GM19043 (cell line): ENCODE data around the gene NUBP2.

ENCODE experiments used
- ATAC-seq: cut with Tn5 transposase; IDR thresholded peaks from one replicate; pipeline ENCODE4 v1.9.1; 2021; ENCODE audit warnings: low read depth; ENCODE audit not compliant: unreplicated experiment

Gene NUBP2, protein sequence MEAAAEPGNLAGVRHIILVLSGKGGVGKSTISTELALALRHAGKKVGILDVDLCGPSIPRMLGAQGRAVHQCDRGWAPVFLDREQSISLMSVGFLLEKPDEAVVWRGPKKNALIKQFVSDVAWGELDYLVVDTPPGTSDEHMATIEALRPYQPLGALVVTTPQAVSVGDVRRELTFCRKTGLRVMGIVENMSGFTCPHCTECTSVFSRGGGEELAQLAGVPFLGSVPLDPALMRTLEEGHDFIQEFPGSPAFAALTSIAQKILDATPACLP

DNA sequence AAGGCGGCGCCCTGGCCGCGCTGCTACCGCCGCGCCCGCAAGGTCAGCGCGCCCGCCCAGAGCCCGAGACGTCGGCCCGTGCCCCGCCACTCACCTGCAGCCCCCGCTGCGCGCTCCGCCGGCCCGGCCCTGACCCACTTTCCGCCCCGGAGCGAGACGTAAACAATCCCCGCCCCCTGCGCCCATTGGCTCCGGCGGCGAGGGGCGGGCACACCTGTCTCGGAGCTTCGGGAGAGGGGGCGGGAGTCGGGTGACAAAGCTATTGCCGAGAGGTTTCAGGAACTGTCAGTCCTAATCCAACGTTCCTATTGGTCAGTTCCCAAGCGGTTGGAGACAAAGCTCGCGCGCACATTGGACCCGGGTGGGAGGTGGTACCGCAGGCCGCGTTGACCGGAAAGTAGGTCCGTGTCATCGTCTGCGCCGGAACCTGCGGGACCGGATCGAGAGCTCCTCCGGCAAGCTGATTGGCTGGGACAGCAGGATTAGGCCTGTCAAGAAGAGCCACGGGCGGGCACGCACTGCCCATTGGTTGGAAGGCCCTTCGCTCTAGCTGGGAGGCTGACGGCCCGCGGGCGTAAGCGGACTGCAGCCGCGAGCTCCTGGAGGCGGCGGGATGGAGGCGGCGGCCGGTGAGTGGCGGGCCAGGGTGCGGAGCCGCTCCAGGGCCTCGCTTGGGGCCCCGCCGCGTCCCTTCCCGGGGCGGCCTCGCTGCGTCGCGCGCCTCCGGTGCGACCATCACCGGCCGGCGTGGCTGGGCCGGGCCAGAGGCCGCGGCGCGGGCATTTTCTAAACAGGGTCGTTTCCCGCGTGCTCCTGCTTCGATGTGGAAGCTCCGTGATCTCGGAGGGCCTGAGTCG is at the start of gene NUBP2, which contains the start of gene SPSB3:
Gene NUBP2 (plus strand): TSS at position 553 of the 857 bp plus-strand sequence. CDS start 61 bp downstream, at position 614.
Gene SPSB3 (minus strand): TSS at position 164 of the 857 bp plus-strand sequence. CDS start 1,088 bp downstream, outside the sequence.
- peak; percentile 87 for ATAC-seq

DNA sequence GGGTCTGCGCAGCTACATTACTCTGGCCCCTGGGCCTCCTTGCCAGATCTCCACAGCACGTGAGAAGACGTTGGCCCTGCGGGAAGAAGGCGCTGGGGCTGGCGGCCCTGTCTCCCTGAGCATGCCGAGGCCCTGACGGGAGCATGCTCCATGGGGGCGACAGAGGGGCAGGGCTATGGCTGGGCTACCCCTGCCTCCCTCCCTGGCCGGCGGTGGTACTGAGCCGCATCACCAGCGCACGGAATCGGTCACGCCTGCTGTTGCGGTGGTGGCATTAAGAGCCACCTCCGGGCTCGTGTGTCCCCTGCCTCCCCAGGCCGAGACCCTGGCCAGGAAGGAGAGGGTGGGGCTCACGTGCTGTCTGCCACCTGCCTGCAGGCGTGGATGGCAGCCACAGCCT is 48.6 kb upstream of the NUBP2 start:
- ATAC-seq: no peak

DNA sequence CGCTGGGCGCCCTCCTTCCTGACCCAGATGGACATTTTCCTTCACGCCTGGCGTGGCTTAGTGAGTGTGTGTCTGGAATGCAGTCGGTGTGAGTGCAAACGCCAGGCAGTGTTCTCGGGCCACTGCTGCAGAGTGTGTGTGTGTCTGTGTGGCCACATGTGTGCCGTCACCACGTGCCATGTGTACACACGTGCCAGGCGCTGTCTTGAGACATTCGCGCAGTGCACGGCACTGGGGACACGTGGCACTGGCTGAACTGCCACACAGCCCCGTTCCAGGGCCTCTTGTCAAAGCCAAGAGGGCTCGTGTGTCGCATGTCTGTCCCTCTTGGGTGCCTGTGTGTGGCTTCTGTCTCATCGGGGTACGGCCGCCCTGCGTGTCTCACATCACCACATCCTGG is 47.9 kb upstream of the NUBP2 start:
- no peak for ATAC-seq

DNA sequence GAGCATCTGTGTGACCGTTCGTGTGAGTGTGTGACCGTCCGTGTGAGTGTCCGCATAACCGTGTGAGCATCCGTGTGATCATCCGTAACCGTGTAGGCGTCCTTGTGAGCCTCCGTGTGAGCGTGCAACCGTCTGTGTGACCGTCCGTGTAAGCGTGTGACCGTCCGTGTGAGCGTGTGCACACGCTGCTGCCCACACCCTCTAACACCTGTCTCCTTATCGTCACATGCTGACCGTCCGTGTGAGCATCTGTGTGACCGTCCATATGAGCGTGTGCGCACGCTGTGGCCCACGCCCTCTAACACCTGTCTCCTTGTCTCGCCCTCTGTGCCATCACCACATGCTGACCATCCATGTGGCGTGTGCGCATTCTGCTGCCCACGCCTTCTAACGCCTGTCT is 42.5 kb upstream of the NUBP2 start:
- ATAC-seq: no peak

DNA sequence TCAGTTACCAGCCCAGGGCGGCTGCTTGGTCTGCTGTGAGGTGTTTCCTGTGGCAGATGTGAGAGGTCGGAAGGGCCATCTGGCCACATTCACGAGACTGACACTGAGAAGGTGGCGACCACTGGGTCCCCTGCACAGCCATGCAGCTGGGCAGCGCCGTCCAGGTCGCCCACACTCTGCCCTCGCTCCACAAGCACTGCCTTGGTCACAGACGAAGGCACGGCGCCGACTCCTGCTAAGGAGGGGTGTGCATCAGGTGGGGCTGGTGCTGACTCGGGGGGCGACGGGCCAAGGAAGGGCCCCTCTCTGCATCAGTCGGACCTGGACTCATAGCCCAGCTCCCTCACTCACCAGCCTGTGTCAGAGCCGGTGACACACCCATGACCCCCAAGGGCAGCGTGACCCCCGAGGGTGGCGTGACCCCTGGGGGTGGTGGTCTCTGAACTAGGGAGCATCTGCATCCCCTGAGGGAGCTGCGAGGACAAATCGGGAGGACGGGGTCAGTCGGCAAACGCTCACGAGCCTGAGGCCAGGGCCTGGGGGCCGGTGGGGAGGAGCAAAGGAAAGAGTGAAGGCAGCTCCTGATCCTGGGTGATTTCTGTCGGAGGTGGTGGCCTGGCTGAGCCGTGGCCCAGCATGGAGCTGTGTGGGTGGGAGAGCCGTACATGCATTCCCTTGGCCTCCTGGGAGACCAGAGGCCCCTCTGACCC is 41.8 kb upstream of the NUBP2 start:
- no peak for ATAC-seq

DNA sequence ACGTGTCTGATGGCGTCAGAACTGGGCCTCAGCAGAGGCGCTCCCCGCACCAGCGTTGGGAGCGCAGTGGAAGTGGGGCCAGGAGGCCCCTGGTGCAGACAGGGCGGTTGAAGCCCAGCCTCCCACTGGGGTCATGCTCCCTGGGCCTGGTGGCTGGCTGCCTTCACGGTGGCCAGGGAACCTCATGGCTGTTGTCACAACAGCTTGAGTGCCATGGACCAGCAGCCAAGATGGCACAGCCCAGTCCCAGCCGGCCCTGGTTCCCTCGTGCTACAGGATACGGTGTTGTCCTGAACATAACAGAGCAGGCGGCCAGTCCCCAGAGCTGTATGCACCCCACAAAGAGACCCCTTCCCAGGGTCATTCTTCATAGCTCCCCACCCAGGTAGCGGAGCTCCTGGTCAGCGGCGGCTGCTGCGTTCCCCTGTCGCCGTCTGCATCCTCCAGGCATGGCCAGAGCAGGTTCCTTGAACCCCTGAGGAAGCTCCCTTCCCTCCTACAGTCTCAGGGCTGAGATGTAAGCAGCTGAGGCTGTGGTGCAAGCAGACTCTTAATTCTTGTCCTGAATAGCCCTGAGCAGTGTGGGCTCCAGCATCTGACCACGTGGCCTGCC is 41.1 kb upstream of the NUBP2 start:
- no peak for ATAC-seq

DNA sequence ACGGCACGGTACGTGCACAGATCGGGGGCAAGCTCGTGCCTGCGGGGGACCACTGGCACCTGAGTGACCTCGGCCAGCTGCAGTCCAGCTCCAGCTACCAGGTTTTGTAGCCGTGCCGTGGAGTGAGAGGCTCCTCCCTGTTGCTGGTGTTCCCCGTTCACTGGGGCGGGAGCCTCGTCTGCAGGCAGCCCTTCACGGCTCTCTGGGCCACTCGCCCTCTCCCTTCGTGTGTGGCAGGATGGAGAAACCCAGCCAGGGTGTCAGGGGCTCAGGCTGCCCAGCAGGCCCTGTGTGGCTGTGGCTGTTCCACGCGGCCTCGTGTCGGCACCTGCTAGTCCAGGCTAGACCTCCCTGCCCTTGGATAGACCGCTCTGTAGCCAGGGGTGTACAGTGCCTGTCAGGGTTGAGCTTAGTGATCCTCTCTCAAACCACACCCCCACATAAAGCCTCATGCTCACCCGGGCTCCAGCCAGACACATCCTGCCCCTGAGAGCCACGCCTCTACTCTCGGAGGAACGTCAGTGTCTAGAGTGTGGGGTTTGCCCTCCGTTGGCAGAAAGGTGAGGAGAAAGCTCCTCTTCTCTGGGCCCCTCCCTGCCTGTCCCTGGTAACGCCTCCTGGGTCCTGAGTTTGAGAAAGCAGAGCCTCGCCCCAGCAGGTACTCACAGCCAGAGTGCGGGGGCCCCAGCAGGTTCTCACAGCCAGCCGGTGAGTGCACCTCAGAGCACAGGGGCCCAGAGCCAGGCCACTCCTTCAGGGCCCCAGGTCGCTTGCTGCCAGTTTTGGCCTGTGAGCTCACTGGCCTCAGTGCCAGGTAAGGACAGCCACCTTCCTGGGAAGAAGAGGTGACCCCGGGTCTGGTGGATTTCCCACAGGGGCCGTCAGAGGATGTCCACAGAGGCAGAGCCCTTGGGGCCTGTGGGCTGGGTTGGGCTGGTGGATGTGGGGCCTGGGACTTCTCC is 39.1 kb upstream of the NUBP2 start:
- no peak for ATAC-seq

DNA sequence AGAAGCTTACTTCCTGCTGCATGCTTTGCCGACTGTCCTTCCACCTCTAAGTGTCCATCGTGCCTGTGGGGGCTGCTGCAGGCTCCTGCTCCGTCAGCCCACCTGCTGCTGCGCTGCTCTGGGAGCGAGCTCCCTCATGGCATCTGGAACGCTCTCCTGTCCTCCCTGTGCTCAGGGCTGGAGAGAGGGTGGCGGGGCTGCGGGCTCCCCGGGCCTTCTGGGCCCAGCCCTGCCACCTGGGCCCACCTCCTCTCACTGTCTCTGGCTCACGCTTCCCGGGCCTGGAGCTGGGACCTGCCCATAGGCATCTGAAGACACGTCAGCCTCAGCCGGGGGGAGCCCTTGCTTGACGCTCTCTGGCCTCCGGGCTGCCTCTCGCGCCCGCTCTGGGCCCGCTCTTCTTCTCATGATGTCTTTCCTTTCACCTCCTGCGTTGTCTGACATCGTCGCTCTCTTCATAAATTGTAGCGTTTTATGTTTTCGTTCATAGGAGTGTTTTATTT is 38.4 kb upstream of the NUBP2 start:
- no peak for ATAC-seq

DNA sequence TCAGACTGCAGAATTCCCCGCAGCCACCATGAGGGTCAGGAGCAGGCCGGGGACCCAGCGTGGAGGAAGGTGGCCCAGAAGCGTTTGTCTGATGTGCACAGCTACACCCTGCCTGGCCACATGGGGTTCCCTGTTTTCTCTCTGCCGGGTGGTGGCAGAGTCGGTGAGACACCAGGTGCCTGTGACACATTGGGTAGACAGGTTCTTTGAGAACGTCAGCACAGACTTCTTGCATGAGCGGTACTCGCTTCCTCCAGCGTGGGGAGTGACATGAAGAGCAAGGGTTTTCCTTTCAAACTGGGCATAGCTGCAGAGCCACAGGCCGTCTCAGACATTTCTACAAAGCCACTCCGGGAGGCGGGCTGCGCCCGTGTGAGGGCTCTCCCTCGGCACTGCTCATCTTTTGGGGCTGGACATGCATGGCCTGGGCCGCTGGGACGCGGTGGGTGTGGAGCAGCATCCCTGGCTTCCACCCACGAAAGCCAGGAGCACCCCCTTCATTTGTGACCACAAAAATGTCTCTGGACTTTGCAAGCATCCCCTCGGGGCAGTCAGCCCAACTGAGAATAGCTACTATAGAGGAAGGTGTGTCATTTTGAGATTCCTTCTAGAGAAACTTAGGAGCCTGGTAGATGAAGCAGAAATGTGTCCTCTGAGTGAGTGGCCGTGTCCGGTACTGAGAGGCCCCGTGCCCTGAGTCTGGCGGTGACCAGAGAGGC is 37.4 kb upstream of the NUBP2 start:
- no peak for ATAC-seq

DNA sequence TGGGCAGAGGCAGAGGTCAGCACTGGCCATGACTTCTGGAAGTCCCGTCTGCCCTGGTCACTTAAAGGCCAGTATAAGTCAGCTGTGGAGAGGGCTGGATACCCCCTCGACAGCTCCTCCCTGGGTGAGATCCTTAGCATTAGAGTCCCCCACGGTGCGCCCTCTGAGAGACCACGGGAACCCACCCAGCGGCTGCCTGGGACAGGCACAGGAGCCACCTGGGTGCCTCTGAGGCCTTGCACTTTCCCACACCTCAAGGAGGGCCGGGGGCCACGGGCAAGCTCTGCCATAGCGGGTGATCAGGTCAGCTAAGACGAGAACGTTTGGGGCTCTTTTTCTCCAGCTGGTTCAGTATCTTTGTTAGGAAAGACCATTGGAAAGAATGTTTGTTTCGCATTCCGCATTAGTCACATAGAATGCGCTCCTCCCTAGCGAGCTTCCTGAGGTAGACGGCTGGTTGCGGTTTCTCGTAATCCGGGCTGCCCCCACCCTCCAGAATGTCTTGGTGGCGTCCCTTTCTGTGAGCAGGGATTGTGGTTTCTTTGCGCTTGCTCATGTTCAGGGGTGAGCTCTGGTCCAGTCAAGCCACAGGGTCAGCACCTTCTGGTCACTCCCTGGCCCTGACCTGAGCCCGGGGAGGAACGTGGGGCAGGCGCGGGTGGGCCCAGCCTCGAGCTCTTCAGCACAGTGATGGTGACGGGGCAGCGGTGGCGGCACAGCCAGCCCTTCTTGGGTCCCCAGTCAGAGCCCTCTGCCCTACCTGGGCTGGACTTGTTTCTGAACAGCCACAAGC is 36.7 kb upstream of the NUBP2 start:
- ATAC-seq: no peak

DNA sequence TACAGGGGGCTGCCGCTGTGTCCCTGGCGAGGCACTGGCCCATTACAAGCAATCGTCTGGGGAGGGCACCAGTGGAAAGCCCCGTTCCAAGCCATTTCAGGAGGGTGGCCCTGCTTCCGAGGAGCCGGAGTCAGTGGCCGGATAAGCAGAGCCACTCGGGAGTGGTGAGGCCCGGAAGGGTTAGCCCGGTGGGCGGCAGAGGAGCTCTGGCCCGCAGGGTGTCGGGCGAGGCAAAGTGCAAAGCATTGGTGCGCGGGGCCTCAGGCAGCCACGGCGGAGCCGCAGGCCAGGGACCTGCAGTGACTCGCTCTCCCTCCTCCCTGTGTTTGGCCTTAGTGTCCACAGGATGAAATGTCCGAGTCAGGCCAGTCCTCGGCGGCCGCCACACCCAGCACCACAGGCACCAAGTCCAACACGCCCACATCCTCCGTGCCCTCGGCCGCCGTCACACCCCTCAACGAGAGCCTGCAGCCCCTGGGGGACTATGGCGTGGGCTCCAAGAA is 36.0 kb upstream of the NUBP2 start:
- ATAC-seq: no peak

DNA sequence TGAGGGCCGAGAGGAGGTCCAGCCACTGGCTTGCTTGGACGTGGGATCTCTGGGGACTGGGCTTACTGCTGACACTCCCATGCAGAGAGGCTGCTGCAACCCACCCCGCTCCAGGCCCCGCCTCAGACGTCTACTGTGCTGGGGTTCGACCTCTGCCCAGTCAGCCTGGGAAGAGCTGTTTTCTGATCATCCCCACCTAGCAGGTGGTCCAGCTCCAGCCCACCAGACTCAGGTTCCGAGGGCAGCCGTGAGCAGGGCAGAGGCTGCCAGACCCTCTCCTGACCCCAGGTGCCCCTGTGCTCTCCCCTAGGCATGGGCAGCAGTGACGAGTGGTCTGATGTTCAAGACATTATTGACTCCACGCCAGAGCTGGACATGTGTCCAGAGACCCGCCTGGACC is 34.8 kb upstream of the NUBP2 start:
- no peak for ATAC-seq

DNA sequence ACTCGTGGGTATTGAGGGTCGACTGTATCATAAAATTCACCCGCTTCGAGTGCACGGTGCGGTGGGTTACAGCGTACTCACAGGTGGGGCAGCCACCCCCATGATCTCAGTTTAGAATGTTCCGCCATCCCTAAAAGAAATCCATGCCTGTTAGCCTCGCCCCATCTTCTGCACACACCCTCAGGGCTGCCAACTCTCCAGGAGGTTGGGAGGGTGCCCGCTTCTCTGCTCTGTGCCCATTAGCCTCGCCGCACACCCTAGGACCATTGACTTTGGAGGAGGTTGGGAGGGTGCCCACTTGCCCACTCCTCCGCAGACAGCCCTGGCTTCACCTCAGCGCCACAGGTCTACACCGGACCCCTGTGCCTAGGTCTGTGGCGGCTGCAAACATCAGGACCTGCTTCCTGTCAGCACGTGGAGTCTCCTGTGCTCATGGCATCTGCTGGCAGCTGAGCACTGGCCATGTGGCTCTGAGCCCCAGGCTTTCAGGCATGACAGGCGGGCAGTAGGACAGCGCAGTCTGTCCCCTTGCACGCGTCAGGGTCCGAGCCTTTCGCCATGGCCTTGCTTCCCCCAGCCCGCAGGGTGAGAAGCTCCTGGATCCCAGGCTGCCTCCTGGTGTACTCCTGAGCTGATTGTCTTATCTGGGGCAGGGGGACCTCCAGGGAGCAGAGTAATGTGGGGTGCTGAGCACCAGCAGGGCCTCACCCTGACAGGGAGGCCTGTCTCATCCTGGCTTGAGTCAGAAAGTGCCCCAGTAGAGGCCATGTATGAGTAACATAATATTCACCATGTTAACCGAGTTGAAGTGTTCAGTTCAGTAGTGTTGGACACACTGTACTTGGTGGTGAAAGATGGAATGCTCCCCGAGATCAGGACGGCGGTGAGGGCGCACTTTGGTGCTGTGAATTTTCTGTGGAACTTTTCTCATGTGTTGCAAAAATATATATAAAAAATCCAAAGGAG is 33.3 kb upstream of the NUBP2 start:
- no peak for ATAC-seq

DNA sequence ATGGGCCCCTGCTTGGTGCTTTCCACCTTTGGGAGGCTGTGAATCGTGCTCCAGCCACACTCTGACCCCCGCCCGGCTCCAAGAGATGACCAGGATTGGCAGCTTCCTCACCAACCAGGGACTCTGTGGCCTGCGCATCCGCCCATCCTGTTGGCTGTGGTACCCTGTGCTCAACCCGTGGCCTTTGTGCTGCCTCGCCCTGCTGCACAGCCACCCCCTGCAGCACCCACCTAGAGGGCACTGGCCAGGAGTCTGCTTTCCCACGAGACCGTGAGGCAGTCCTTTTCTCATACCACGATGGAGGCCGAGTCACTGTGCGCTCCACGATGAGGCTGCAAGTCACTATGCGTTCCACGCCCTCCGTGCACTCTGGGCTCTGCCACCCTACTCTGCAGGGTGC is 30.8 kb upstream of the NUBP2 start:
- ATAC-seq: no peak

DNA sequence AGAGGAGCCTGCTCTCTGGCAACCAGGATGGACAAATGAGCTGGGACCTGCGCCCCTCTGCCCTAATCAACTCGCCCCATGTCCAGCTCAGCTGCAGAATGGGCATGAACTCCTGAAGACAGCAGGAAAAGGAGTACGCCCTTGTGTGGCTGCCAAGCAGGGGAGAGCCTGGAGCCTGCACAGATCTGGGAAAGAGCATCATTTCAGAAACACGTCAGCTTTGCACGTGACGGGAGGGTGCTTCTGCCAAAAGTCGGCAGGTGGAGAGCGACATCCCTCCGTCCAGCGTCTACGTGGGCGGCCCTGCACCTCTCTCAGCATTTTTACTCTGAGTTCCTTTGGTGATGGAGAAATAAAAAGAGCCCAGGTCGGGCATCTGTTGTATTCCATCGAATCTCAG is 29.9 kb upstream of the NUBP2 start:
- no peak for ATAC-seq

DNA sequence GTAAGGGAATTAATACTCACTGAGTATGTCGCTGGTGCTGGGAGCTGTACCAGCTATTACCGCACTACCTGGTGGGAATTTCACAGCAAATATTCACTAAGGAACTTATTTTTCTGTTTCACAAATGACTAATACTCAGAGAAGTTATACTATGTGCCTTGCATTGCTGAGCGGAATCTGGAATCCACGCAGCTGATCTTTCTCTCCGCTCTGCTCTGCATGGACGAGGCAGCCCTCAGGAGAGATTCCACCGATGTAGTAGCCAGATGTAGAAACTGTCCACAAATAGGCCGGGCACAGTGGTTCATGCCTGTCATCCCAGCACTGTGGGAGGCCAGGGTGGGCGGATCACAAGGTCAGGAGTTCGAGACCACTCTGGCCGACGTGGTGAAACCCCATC is 28.6 kb upstream of the NUBP2 start:
- no peak for ATAC-seq
